Neutrophil (primary cell): Measurements from ENCODE around the gene RASSF4.

Experiments
- H3K27ac ChIP-seq: fragments of 200-600 bp; sonication (generic); 2 replicates; pipeline ENCODE4 v1.5.1; 2016; ENCODE audit warnings: mild to moderate bottlenecking, moderate library complexity
- H3K27me3 ChIP-seq: fragments of 200-600 bp; sonication (generic); 2 replicates; pipeline ENCODE4 v1.6.0; 2016; ENCODE audit warnings: mild to moderate bottlenecking
- H3K36me3 ChIP-seq: fragments of 200-600 bp; sonication (generic); 2 replicates; pipeline ENCODE4 v1.5.1; 2017
- H3K4me1 ChIP-seq, 2 experiments: fragments of 200-600 bp in 1 of 2; sonication (generic) in 1 of 2; 1 replicate in 1 of 2; 2 replicates in 1 of 2; pipeline versions ENCODE4 v1.5.1 to v1.6.1; 2013 to 2016; ENCODE audit warnings: low read depth in 1 of 2, low read length in 1 of 2, mild to moderate bottlenecking in 1 of 2, moderate library complexity in 1 of 2; ENCODE audit not compliant: control insufficient read depth in 1 of 2, insufficient read depth in 1 of 2
- H3K4me3 ChIP-seq, 2 experiments: fragments of 200-600 bp in 1 of 2; sonication (generic) in 1 of 2; 1 replicate in 1 of 2; 2 replicates in 1 of 2; pipeline ENCODE4 v1.5.1; 2013 to 2016; ENCODE audit warnings: low read depth in 1 of 2, low read length in 1 of 2, mild to moderate bottlenecking in 1 of 2, moderate library complexity in 1 of 2
- H3K9me3 ChIP-seq: fragments of 200-600 bp; sonication (generic); 2 replicates; pipeline ENCODE4 v1.5.1; 2016
- CTCF ChIP-seq: fragments of 200-600 bp; sonication (generic); IDR thresholded peaks from 2 replicates; pipeline ENCODE4 v1.5.1; 2016; ENCODE audit warnings: antibody characterized with exemption

RASSF4 gene

DNA sequence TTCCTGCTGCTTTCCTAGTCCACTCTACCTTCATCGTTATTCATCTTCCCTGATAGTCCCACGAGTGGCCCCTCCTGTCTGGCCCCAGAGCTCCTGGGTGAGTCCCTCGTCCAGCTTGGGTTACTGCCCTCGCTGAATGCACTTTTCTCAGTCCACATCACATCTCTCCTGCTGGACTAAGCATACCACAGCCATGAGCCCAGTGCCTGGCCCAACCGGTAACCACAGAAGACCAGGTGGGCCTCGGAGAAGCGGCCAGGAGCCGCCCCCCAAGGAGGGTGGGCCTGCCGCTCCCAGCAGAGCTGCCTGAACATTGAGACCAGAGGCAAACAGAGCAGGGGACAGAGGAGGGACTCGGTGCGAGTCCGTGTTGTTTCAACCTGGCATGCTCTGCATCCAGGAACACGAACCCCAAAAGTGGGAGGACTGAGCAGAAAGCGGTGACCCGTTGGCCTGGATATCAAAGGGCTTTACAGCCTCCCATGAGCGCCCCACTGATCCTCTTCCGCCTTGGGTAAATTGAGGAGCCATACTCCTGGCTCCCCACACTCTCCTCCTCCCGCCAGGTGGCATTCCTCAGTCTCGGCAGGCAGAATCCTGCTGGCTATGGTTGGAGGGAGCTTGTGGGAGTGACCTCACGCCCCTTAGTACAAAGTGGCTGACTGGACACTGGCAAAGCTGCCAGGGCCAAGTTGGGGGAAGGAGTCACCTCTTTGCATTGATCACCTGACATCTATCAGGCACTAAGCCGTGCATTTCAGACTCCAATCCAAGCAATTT lies 35.2 kb upstream of the RASSF4 start:
- no peaks in the 10 kb centered on the region for H3K36me3 ChIP-seq
- H3K9me3 ChIP-seq = no peaks in the 10 kb centered on the region
- H3K27me3 ChIP-seq = no peaks in the 10 kb centered on the region
- peaks cover 5 to 6% of the 10 kb centered on the region in 2 experiments for H3K4me1 ChIP-seq
- no peak for TF ChIP-seq CTCF
- no peak overlapping the region for H3K4me3 ChIP-seq
- H3K27ac ChIP-seq = no peak overlapping the region

DNA sequence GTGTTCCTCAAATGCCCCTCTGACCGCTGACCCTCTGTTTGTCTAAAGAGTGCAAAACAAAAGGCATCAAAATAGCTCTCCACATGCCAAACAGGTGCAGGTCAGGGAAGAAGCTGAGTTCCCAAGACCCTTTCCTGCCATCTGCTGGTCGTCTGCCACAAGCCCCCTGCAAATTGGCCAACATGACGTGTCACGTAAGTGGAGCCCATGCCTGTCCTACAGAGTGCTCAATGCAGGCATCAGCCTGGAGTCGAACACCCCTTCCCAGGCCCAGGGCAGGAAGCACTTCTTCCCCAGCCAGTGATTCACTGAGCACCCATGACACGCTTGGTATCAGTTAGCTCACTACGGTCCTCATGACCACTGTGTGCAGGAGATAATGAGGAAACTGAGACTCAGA lies 34.4 kb upstream of the RASSF4 start:
- no peak overlapping the region for H3K27ac ChIP-seq

GRCh38 chr10:44925811-44926750 lies 33.5 kb upstream of the RASSF4 start:
- Histone ChIP-seq H3K27me3 (no peaks in the 10 kb centered on the region), H3K36me3 (no peaks in the 10 kb centered on the region), H3K4me3 (no peak overlapping the region), H3K9me3 (no peaks in the 10 kb centered on the region), H3K27ac (no peak overlapping the region), H3K4me1 (peaks cover 5 to 6% of the 10 kb centered on the region in 2 experiments)
- TF ChIP-seq CTCF = no peak

More for the DNA sequence above, 34.4 kb upstream of the RASSF4 start:
- Histone ChIP-seq H3K27me3 (no peaks in the 10 kb centered on the region), H3K9me3 (no peaks in the 10 kb centered on the region), H3K4me1 (peaks cover 5 to 6% of the 10 kb centered on the region in 2 experiments), H3K36me3 (no peaks in the 10 kb centered on the region), H3K4me3 (no peak overlapping the region)
- TF ChIP-seq CTCF = no peak

GRCh38 chr10:44926751-44927351 lies 32.8 kb upstream of the RASSF4 start:
- Histone ChIP-seq H3K36me3 (no peaks in the 10 kb centered on the region), H3K27me3 (no peaks in the 10 kb centered on the region), H3K9me3 (no peaks in the 10 kb centered on the region), H3K27ac (no peak overlapping the region), H3K4me1 (peaks cover 5 to 6% of the 10 kb centered on the region in 2 experiments), H3K4me3 (no peak overlapping the region)
- no peak for TF ChIP-seq CTCF

DNA sequence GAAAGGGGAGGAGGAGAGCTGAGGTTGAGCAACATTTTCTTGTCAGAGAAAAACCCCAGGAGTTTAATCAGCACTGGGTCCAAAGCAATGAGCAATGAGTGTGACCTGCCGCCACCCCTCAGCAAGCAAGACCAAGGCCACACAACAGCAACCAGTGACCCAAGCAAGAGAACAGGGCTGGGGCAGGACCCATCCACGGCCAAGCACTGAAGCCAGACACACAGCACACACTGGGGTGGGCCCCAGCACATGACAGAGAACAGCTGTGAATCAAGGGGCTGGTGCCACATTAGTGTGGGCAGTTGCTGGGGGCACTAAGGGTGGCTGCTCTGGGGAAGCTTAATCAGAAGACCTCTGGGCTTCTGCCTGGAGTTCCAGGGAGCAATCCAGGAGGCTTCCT lies 32.2 kb upstream of the RASSF4 start:
- no peak for TF ChIP-seq CTCF
- no peaks in the 10 kb centered on the region for H3K9me3 ChIP-seq
- H3K27ac ChIP-seq = no peak overlapping the region
- peaks cover 5 to 6% of the 10 kb centered on the region in 2 experiments for H3K4me1 ChIP-seq
- no peaks in the 10 kb centered on the region for H3K27me3 ChIP-seq
- no peak overlapping the region for H3K4me3 ChIP-seq
- H3K36me3 ChIP-seq = no peaks in the 10 kb centered on the region
